GOT3 (cell line): Measurements from ENCODE around the gene CCDC148.

Experiments
- DNase-seq: peaks from one replicate; lab custom pipeline; 2025; ENCODE audit warnings: mixed read lengths; lab: John Stamatoyannopoulos, UW

CCDC148 gene

DNA sequence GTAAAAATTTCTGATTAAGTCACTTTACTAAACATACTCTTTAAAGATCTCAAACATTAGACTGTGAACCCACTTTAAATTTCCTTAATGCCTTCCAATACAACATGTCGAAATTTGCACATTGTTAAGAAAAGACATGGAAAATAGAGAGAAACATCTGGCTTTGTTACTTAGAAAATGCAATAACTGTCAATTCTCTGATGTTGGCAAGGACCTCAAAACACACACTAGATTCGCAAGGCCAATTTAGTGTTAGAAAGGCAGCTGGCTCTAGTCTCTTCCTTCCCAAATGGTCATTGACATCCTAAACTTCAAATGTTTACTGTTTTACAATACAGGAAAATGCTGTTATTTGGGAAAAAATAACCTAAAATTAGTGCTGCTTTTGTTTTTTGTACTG is 244.3 kb downstream of the CCDC148 start:
- no peak for DNase-seq

DNA sequence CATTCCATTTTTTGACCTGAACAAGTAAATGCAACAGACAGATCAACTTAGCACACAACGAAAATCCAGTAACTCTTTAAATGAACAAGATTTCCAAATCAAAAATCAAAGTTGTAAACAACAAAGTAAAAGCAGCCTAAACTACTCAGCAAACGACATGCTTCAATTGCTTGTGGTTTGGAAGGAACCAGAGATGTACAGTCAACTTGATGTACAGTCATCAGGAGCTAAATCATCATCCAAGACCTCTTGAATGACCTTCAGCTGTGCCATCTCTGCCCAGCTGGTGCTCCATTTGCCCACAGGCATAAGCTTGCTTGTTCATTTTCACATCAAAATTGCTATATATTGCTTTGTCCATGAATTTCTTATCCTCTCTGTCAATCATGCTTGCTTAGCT is 245.1 kb downstream of the CCDC148 start:
- no peak for DNase-seq

GRCh38 chr2:158207354-158207753 is 249.2 kb downstream of the CCDC148 start:
- DNase-seq = no peak

- no peak for DNase-seq
Observed at GRCh38 chr2:158205215-158205614, 251.3 kb downstream of the CCDC148 start.

GRCh38 chr2:158204741-158205165 is 251.8 kb downstream of the CCDC148 start:
- no peak for DNase-seq

- no peak for DNase-seq
Observed at GRCh38 chr2:158202161-158202815, 254.3 kb downstream of the CCDC148 start.

DNA sequence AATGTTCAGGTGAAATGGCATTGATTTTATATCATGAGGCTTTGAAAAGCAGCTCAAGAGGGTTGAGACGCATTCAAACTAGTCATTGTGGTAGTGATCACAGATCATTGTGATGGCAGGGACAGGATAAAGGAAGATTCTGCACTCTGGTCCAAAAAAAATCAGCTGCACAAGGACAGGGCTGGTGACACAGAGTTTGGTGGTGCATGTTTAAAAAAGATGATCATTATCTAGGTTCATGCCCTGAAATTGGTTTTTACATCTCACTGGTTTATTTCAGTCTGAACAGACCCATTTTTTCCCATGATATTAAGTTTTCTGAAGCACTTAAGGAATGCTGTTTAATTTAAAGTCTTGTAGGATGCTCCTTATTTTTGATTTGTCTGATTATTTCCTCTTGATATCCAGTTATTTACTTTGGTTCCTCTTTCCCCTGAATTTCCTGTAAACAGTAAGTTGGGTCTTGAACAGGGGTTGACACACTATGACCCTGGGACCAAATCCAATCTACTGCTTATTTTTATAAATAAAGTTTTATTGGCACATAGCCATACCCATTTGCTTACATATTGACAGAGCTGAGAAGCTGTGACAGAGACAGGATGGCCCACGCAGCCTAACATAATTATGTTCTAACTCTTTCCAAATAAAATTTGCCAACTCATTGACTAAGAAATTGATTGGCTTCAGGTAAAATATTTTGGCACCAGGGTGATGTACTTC is 256.5 kb downstream of the CCDC148 start:
- DNase-seq = no peak

- no peak for DNase-seq
Observed at GRCh38 chr2:158197940-158198339, 258.6 kb downstream of the CCDC148 start.

- DNase-seq = no peak
Observed at GRCh38 chr2:158194229-158194628, 262.3 kb downstream of the CCDC148 start.

DNA sequence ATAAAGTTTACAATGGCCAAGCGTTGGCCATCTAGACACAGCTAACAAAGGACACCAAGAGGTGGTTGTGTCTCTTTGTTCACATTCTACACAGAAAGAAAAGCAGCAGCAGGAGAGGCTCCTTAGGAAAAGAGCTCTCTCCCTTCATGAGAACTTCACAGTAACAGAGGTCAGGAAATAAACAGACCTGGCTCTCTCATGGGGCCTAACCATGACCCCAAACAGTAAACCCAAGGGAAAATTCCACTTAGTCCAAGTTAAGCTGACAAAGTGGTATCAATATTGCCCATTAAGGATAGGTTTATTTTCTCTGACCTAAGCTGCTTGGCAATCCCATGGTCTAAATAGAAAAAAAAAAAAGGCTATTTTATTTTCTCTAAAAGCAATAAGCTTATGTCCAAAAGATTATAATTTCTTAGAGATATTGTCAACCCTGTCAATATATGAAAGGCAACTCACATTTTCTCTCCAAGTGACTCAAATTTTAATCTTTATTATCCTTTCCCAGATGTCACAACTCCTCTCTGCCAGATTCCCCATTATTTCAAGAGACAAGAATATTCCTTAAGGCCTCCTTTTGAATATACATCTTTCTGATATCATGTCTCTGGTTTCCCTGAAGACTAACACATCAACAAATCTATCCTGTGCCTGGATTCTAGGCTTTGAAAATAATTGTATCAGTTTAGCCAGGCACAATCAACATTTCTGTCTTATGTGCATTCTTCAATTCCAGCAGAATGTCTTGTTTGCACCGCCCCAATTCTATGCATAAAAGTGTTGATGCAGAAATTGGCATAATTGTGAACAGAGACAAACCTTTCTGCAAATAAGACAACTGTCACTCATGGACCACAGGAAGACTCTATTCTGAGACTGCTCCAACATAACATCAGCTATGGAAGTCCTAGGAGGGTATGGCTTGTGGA is 263.8 kb downstream of the CCDC148 start:
- DNase-seq = no peak

GRCh38 chr2:158191076-158191895 is 265.3 kb downstream of the CCDC148 start:
- no peak for DNase-seq

DNA sequence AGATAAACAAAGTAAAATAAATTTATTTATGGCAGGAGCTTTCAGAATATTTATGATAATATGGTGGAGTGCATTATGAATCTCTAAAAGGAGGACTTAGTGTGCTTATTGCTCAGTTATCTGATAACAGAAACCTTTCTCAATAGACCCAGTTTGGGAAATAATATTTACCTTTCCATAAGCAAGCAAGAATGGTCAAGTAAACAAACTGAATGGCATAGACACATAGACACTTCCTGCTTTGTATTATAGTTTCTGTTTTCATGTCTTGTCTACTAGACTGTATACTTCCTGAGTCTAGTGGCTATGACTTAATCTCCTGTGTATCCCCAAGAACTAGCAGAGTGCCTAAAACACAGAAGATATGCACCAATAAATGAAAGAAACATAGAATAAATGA is 267.0 kb downstream of the CCDC148 start:
- no peak for DNase-seq

GRCh38 chr2:158187908-158188307 is 268.6 kb downstream of the CCDC148 start:
- DNase-seq = no peak

GRCh38 chr2:158184556-158185343 is 271.8 kb downstream of the CCDC148 start:
- no peak for DNase-seq

- DNase-seq = no peak
Observed at GRCh38 chr2:158184001-158184400, 272.6 kb downstream of the CCDC148 start.

DNA sequence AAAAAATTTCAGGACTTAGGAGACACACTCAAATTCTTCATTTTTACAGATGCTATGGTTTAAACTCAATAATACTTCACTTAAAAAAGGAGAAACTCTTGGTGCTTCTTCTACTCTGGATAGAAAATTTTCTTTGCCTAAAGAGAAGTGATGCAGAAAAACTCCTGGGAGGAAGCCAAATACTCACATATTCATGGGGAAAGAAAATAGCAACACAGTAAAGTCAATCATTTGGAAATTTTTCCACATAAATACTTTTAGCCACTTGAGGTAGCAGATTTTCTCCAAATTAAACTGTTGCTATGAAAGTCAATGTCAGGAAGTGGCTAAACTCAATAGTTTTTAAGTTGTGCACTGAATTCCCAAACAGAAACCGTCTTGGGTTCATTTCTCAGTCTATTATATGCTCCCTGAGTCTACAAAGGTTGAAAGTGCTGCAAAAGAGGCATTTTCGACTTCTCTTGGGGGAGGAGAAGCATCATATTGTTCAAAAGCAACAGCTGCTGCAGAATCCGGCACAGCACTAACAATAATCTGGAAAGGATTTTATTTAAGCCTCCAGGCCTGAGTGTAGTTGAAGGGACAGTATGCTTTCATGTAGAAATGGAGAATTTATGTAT is 273.8 kb downstream of the CCDC148 start:
- no peak for DNase-seq

GRCh38 chr2:158181171-158181570 is 275.4 kb downstream of the CCDC148 start:
- DNase-seq = no peak

DNA sequence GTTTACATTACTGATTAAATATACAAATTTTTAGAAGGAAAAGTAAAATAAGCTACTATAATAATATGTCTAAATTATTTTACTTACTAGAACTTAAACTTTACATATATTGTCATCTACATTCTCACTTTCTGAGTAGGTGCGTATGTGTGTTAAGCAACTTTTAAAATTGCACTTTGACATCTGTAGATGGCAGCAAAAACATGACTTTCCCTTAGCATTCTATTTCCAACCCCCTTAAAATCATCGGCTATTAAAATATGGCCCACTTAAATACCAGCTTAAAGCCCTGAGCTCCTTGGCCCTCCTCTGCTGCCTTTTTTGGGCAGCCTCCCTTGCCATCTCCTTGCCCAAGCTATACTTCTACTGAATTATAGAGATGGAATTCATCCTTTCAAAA is 276.9 kb downstream of the CCDC148 start:
- DNase-seq = no peak

DNA sequence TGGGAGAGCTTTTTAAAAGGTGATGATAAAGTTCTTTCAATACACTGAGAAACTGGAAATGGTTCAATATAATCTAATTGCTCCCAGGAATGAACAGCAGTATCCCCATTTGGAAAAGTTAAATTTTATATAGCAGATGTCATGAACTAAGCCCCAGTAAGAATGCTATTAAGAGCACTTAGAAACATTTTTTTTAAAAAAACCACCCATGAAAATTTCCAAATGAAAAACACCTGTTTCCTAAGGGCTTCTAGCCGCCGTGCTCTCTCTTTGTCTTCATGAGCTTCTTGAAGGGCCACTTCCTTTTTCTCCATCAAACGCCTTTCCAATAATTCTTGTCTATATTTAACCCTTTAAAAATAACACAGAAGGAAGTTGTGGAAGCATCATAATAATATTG is 277.9 kb downstream of the CCDC148 start:
- no peak for DNase-seq

GRCh38 chr2:158174956-158175355 is 281.6 kb downstream of the CCDC148 start:
- no peak for DNase-seq
